Measurements from ENCODE around the gene MGA. TPM values are rescaled to one million over a fixed set of nuclear protein-coding genes. Genes with fewer than 3 reads are reported as not detected.

MGA gene
- total and polyA plus RNA-seq, 2 experiments from 2014 or later = 42.6 to 58.9 TPM

- TF ChIP-seq ZNF462 (CRISPR knock-in tag; IDR thresholded peaks at IDR 0.05) (no peak), EZH2phosphoT487 (IDR thresholded peaks at IDR 0.05; ENCODE audit: unreplicated experiment) (no peak), NANOG (IDR thresholded peaks at IDR 0.05; ENCODE audit: borderline replicate concordance) (no peak), ETS1 (IDR thresholded peaks at IDR 0.05) (no peak), STAT1 (IDR thresholded peaks at IDR 0.05; ENCODE audit: unreplicated experiment) (no peak), EZH2 (IDR thresholded peaks at IDR 0.05; ENCODE audit: low read depth, unreplicated experiment) (no peak), REST (IDR thresholded peaks at IDR 0.05; ENCODE audit: unreplicated experiment) (no peak)
Observed at GRCh38 chr15:41658689-41659088, 1.5 kb upstream of the MGA start (continued).
